SK-MEL-5 (cell line): ENCODE results near the gene XYLT1. TPM values are rescaled to one million over a fixed set of nuclear protein-coding genes. Genes with fewer than 3 reads are reported as not detected.

Experiments
- DNase-seq: peaks from one replicate; pipeline ENCODE4 v3.0.0-alpha.2; 2016; ENCODE audit warnings: low read depth, low spot score
- in situ Hi-C: cut with HindIII; loops from 2 replicates; pipeline ENCODE4 v1.10.0; 2016; ENCODE audit warnings: low sequenced_read_pairs, high pct_unique_total_duplicates, low pct_unique_long_range_greater_than_20kb
- total RNA-seq: library from RNA; depleted of rRNA; stranded (reverse); fragments of >200 nt; shearing (Covaris generic); gene quantifications from 2 replicates; pipeline ENCODE4 v1.2.3, GENCODE V29; 2014

Gene XYLT1
- total RNA-seq, 1 experiment from 2014 or later, result 21.1 TPM

GRCh38 chr16:17235147-17235815 lies 235.5 kb downstream of the XYLT1 start:
- in situ Hi-C loops, result no loop called here
- DNase-seq, result no peak

GRCh38 chr16:17233318-17234002 lies 237.3 kb downstream of the XYLT1 start:
- no peak for DNase-seq
- in situ Hi-C loops, result no loop called here

DNA sequence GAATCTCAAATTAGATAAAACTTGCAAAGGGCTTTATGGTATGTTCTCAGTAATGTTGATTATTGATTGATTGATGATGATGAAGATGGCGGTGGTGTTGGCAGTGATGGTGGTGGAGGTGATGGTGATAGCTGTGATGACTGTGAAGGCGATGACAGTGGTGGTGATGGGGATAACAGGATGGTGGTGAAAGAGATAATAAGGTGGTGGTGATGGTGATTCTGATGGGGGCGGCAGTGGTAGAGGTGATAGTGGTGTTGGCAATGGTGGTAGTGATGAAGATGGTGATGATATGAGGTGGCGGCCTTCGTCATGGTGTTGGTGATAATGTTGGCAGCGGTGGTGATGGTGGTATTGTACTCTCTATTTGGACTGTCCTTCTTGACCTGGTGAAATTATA lies 238.3 kb downstream of the XYLT1 start:
- in situ Hi-C loops, result no loop called here
- no peak for DNase-seq

DNA sequence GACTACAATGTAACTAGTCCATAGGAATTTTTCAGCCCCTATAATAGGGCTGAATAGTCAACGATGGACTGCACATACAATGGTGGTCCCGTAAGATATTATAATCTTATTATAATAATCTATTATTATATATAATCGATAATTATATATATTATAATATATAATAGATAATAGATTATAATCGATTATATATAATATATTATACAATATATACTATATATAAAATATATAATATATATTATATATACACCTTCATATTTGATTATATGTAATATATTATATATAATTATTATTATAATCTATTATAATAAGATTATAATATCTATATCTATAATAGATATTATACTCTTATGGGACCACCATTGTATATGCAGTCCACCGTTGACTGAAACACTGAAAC lies 238.8 kb downstream of the XYLT1 start:
- in situ Hi-C loops, result no loop called here
- no peak for DNase-seq

GRCh38 chr16:17230932-17231581 lies 239.7 kb downstream of the XYLT1 start:
- in situ Hi-C loops, result no loop called here
- no peak for DNase-seq

GRCh38 chr16:17229766-17230165 lies 241.0 kb downstream of the XYLT1 start:
- in situ Hi-C loops, result no loop called here
- DNase-seq, result no peak

GRCh38 chr16:17229131-17229530 lies 241.6 kb downstream of the XYLT1 start:
- DNase-seq, result no peak
- in situ Hi-C loops, result no loop called here

GRCh38 chr16:17228708-17229055 lies 242.1 kb downstream of the XYLT1 start:
- DNase-seq, result no peak
- in situ Hi-C loops, result no loop called here

- in situ Hi-C loops, result no loop called here
- DNase-seq, result peak; percentile 37
Measured at GRCh38 chr16:17228048-17228707, 242.6 kb downstream of the XYLT1 start.

- DNase-seq, result no peak
- in situ Hi-C loops, result no loop called here
Measured at GRCh38 chr16:17227278-17227677, 243.5 kb downstream of the XYLT1 start.

GRCh38 chr16:17225541-17225940 lies 245.2 kb downstream of the XYLT1 start:
- no peak for DNase-seq
- in situ Hi-C loops, result no loop called here

DNA sequence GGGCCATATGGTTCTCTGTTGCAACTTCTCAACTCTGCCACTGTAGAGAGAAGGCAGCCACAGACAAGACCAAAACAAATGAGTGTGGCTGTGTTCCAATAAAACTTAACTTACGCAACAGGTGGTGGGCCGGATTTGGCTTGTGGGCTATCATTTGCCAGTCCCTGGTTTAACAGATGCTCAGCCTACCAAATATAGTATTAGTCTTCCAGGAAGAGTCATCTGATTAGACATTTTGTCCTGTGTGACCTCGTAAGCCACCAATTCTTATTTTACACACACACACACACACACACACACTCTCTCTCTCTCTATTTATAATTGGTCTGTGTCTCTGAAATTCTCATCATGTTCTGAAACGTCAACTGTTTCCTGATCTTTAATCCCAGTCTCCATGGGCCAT lies 245.9 kb downstream of the XYLT1 start:
- in situ Hi-C loops, result no loop called here
- no peak for DNase-seq

DNA sequence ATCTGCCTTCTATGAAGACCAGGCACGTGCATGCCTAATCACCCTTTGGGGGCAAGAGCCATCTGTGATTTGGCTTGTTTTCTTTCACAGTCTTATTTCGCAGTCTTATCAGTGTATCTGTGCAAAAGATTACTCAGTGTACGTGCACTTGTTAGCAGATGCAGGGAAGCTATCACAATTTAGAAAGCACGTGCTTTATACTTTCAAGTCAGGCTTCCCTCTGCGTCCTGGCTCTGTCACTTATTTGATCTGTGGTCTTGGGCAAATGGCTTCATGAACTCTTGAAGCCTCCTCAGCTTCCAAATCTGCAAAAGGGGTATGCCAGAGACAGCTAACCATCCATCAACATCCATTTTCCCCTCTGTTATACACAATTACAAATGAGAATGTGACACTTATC lies 246.4 kb downstream of the XYLT1 start:
- DNase-seq, result no peak
- in situ Hi-C loops, result no loop called here

- DNase-seq, result no peak
- in situ Hi-C loops, result no loop called here
Measured at GRCh38 chr16:17223576-17223975, 247.2 kb downstream of the XYLT1 start.

GRCh38 chr16:17222871-17223401 lies 247.8 kb downstream of the XYLT1 start:
- in situ Hi-C loops, result no loop called here
- no peak for DNase-seq

DNA sequence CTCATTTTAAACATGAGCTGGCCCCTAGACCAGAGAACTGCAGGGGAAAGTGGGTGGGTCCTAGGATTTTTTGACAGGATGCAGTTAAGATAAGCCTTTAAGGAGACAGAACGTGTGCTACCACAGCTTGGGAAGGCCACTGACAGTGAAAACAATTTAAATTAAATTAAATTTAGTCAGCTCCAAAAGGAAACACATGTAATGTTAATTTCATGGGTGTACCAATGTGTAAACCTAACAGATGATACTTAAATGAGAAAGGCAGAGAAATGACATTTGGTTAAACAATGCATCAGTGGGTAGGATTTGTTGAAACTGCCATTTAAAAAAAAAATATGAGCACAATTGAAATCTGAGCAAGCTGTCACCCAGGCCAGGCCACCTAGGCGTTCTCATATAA lies 250.8 kb downstream of the XYLT1 start:
- in situ Hi-C loops, result no loop called here

GRCh38 chr16:17215936-17216335 lies 254.8 kb downstream of the XYLT1 start:
- no peak for DNase-seq
- in situ Hi-C loops, result no loop called here

More for the DNA sequence above, 250.8 kb downstream of the XYLT1 start:
- no peak for DNase-seq

DNA sequence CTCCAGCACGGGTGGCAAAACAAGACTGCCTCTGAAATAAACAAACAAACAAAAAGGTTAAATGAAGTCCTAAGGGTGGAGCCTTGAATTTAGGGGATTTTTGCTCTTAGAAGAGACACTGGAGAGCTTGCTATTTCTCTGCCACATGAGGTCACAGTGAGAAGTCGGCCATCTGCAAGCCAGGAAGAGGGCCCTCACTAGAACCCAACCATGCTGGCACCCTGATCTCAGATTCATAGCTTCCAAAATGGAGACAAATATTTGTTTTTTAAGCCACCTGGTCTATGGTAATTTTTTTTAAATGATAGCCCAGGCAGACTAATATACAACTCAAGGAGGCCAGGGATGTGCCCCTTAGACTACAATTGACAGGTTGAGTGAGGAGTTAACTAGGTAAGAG lies 255.5 kb downstream of the XYLT1 start:
- in situ Hi-C loops, result no loop called here

More for the DNA sequence above, 255.5 kb downstream of the XYLT1 start:
- DNase-seq, result no peak
